Hair follicular keratinocyte (primary cell): Measurements from ENCODE around the gene ZBTB39. TPM values are rescaled to one million over a fixed set of nuclear protein-coding genes. Genes with fewer than 3 reads are reported as not detected.

Experiments
- total RNA-seq: library from RNA; depleted of rRNA; stranded (reverse); fragments of >200 nt; gene quantifications from 2 replicates; pipeline ENCODE4 v1.2.3, GENCODE V29; 2015

ZBTB39 gene, protein sequence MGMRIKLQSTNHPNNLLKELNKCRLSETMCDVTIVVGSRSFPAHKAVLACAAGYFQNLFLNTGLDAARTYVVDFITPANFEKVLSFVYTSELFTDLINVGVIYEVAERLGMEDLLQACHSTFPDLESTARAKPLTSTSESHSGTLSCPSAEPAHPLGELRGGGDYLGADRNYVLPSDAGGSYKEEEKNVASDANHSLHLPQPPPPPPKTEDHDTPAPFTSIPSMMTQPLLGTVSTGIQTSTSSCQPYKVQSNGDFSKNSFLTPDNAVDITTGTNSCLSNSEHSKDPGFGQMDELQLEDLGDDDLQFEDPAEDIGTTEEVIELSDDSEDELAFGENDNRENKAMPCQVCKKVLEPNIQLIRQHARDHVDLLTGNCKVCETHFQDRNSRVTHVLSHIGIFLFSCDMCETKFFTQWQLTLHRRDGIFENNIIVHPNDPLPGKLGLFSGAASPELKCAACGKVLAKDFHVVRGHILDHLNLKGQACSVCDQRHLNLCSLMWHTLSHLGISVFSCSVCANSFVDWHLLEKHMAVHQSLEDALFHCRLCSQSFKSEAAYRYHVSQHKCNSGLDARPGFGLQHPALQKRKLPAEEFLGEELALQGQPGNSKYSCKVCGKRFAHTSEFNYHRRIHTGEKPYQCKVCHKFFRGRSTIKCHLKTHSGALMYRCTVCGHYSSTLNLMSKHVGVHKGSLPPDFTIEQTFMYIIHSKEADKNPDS
- 2.5 and 3.2 TPM in 2 replicates for total RNA-seq

DNA sequence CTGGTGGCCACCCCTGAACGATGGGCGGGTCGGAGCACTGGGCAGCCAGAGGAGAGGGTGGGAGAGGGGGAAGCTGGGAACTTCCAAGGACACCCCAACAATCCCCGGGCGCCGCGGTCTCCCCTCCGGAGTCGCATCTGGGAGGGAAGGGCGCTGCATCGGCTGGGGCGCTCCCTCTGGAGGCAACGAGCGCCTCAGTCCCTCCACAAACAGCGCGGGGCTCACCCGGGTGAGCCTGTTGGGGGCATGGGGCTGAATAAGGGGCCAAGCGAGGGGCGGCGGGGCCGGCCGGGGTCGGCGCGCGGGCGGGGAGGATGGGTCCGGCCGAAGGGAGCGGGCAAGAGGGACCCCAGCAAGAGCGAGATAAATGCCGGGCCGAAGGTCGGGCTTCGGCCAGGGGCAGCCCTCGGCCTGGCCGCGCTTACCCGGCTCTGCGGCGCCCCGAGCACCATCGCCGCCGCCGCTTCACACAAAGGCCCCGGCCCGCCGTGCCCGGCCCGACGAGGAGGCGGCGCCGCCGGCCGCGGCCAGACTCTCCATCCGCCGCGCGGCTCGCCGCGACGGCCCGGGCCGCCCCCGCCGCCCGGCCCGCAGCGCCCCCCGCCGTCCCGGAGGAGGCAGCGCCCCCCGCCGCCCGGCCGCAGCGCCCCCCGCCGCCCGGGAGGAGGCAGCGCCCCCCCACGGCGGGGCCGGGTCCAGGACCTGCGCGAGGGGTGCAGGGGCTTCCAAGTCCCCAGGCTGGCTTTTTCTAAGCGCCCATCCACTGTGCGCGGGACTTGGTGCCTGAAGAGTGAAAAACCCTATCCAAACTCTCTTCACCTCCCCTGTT is at the start of gene ZBTB39:
ZBTB39 (minus strand) TSS at position 567 of the 829 bp plus-strand sequence. CDS start 1,629 bp downstream, outside the sequence.

DNA sequence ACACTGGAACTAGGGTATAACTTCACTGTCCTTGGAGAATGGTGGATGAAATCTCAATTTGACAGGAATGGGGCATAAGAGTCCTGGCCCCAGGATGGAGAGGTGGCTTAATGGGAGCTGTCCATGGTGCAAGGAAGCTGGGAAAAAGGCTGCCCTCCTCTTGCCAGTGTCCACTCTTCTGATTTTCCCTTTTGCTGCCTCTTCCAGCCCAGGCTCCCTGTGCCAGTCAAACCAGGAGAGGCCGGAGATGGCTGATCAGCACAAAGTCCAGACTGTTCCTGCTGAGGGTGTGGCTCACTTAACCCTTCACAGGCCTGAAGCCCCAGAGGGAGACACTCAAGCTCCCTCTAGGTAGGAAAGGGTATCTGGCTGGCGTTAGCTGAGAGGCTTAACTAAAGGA is 43.5 kb upstream of the ZBTB39 start, which contains the start of gene MYO1A:
MYO1A (minus strand) TSS at position 240 of the 400 bp plus-strand sequence. CDS start 1,806 bp downstream, outside the sequence.

DNA sequence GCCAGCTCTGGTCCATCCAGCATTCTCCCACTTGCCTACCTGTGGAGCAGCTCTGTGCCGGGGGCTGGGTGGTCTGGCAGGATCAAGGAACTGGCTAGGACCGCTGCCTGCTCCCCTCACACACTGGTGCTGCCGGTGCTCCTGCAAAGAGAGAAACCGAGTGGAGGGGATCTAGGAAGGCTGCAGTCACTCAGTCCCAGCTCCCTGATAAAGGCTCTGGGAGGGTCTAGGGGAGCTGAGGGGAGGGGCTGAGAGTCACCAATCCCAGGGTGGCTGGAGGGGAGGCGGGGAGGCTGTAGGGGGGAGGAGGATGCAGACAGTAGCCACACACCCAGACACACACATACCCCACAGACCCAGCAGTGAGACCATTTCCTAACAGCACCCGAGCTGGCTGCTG is 10.0 kb upstream of the ZBTB39 start, which contains the start of gene TAC3:
TAC3 (minus strand) TSS at position 182 of the 400 bp plus-strand sequence. CDS start 732 bp downstream, outside the sequence.

DNA sequence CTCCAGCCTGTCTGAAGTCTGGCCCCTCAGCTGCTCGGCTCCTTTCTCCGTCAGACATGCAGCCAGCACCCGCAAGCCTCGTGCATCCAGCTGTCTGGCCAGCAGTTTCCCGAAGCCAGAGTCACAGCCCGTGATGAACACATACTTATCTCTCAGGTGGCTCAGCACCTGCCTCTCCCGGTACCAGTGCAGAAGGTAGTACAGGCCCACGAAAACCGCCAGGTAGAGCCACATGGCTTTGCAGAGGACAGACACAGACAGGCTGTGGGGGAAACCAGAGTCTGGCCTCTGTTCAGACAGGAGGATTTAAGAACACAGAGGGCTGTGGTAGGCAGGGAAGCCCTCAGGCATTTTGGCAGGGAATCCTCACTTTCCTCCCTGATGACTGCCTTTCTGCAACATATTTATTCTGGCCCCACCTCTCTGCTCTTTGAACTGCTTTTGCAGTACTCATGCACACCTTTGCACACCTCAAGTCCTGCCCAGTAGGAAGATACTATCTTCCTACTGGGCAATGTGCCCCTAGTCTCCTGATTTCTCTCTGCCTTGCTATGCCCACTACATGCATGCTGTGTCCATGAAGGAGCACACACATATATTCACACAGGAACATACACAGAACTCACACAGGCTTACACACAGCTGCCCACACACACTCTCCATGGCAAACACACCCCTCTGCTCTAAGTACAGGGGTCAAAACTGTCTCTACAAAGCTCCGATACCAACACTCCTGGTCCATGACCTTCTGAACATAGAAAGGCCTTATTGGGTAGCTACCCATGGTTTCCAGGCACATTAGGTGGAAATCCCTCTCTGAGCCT is 48.9 kb downstream of the ZBTB39 start, which contains the start of gene RDH16:
RDH16 (minus strand) TSS at position 380 of the 824 bp plus-strand sequence; CDS start at position 234, 146 bp downstream.

Other genes with a start within 250 kb of the ZBTB39 start
- 0.31 and 1.3 TPM in 2 replicates for gene HSD17B6, start 243.2 kb downstream of the ZBTB39 start, total RNA-seq
- 0.31 and 0.57 TPM in 2 replicates for gene SDR9C7, start 72.1 kb downstream of the ZBTB39 start, total RNA-seq
- 0.16 TPM in 1 of 2 replicates, not detected in the other for gene RDH16, start 48.9 kb downstream of the ZBTB39 start, total RNA-seq
- not detected in 2 replicates for gene TAC3, start 10.0 kb upstream of the ZBTB39 start, total RNA-seq
- gene MYO1A, start 43.6 kb upstream of the ZBTB39 start, total RNA-seq, result not detected in 2 replicates
- gene NEMP1, start 72.2 kb upstream of the ZBTB39 start, total RNA-seq, result 6.0 and 10.9 TPM in 2 replicates
- gene NAB2, start 82.6 kb upstream of the ZBTB39 start, total RNA-seq, result 31.2 and 41.2 TPM in 2 replicates
- 66.8 and 74.7 TPM in 2 replicates for gene STAT6, start 104.8 kb upstream of the ZBTB39 start, total RNA-seq
- 6.2 and 17.9 TPM in 2 replicates for gene LRP1, start 121.9 kb upstream of the ZBTB39 start, total RNA-seq
- gene LRP1-AS, start 141.1 kb upstream of the ZBTB39 start, total RNA-seq, result not detected in 2 replicates
- gene NXPH4, start 210.2 kb upstream of the ZBTB39 start, total RNA-seq, result 2.1 and 24.9 TPM in 2 replicates
- gene SHMT2, start 223.2 kb upstream of the ZBTB39 start, total RNA-seq, result 222 and 338 TPM in 2 replicates
- gene STAC3, start 244.6 kb upstream of the ZBTB39 start, total RNA-seq, result 0.11 TPM in 1 of 2 replicates, not detected in the other